Measurements from ENCODE around the gene TMEM204. TPM values are rescaled to one million over a fixed set of nuclear protein-coding genes. Genes with fewer than 3 reads are reported as not detected.
"Not testable (repeated sequence)": the region's sequence is repeated elsewhere in the genome, so short reads cannot be mapped to it uniquely, and the experiment has no call there.

TMEM204 gene
- polyA plus RNA-seq, 4 donors, result 1.6 to 23.8 (median 7.0) TPM

- no peak for DNase-seq
- no peaks in the 10 kb centered on the region for H3K4me1 ChIP-seq (ENCODE audit: control insufficient read depth in 3 of 3, insufficient read depth in 2 of 3, low read depth in 1 of 3, low read length in 2 of 3)
- no peak for FAIRE-seq
- H3K27ac ChIP-seq (ENCODE audit: low read depth in 1 of 3, low read length in 2 of 3), result no peak overlapping the region
- H3K4me3 ChIP-seq (ENCODE audit: low read depth in 1 of 3, low read length in 3 of 3), result no peak overlapping the region
- peaks cover 0 to 69% (median 0%) of the 10 kb centered on the region in 3 donors for H3K36me3 ChIP-seq (ENCODE audit: control insufficient read depth in 3 of 3, insufficient read depth in 2 of 3, low read depth in 1 of 3, low read length in 3 of 3)
- WGBS, 3 donors, result 91 to 95% (median 95%) methylated on average over 6 of the region's 6 CpGs
- no peaks in the 10 kb centered on the region for H3K9me3 ChIP-seq (ENCODE audit: control insufficient read depth in 2 of 2, insufficient read depth in 1 of 2, low read depth in 1 of 2, low read length in 1 of 2)
- H3K27me3 ChIP-seq (ENCODE audit: control insufficient read depth in 3 of 3, insufficient read depth in 3 of 3, low read length in 3 of 3), result no peaks in the 10 kb centered on the region
These were observed 56.9 kb downstream of the TMEM204 start for GRCh38 chr16:1590366-1590765.

- Histone ChIP-seq H3K27ac (ENCODE audit: low read depth in 1 of 3, low read length in 2 of 3) (no peak overlapping the region), H3K27me3 (ENCODE audit: control insufficient read depth in 3 of 3, insufficient read depth in 3 of 3, low read length in 3 of 3) (no peaks in the 10 kb centered on the region), H3K4me3 (ENCODE audit: low read depth in 1 of 3, low read length in 3 of 3) (no peak overlapping the region), H3K9me3 (ENCODE audit: control insufficient read depth in 2 of 2, insufficient read depth in 1 of 2, low read depth in 1 of 2, low read length in 1 of 2) (no peaks in the 10 kb centered on the region), H3K4me1 (ENCODE audit: control insufficient read depth in 3 of 3, insufficient read depth in 2 of 3, low read depth in 1 of 3, low read length in 2 of 3) (no peaks in the 10 kb centered on the region), H3K36me3 (ENCODE audit: control insufficient read depth in 3 of 3, insufficient read depth in 2 of 3, low read depth in 1 of 3, low read length in 3 of 3) (peaks cover 0 to 66% (median 0%) of the 10 kb centered on the region in 3 donors)
- DNase-seq, result no peak
- no peak for FAIRE-seq
- WGBS, 3 donors, result 91 to 93% (median 91%) methylated on average over 23 of the region's 23 CpGs
These were observed 57.7 kb downstream of the TMEM204 start for GRCh38 chr16:1590930-1591705.

- WGBS, 3 donors, result 86 to 90% (median 87%) methylated on average over 14 to 16 of the region's 16 CpGs
- Histone ChIP-seq H3K9me3 (ENCODE audit: control insufficient read depth in 2 of 2, insufficient read depth in 1 of 2, low read depth in 1 of 2, low read length in 1 of 2) (no peaks in the 10 kb centered on the region), H3K4me1 (ENCODE audit: control insufficient read depth in 3 of 3, insufficient read depth in 2 of 3, low read depth in 1 of 3, low read length in 2 of 3) (no peaks in the 10 kb centered on the region), H3K27ac (ENCODE audit: low read depth in 1 of 3, low read length in 2 of 3) (no peak overlapping the region), H3K4me3 (ENCODE audit: low read depth in 1 of 3, low read length in 3 of 3) (no peak overlapping the region), H3K27me3 (ENCODE audit: control insufficient read depth in 3 of 3, insufficient read depth in 3 of 3, low read length in 3 of 3) (no peaks in the 10 kb centered on the region), H3K36me3 (ENCODE audit: control insufficient read depth in 3 of 3, insufficient read depth in 2 of 3, low read depth in 1 of 3, low read length in 3 of 3) (peaks cover 0 to 66% (median 0%) of the 10 kb centered on the region in 3 donors)
- DNase-seq (no peak), FAIRE-seq (no peak)
These were observed 59.0 kb downstream of the TMEM204 start for GRCh38 chr16:1592446-1592845.

GRCh38 chr16:1595511-1595910 lies 62.0 kb downstream of the TMEM204 start:
- WGBS, 3 donors, result 80 to 93% (median 86%) methylated on average over 5 of the region's 5 CpGs

GRCh38 chr16:1596516-1596915 lies 63.0 kb downstream of the TMEM204 start:
- no peaks in the 10 kb centered on the region for H3K27me3 ChIP-seq (ENCODE audit: control insufficient read depth in 3 of 3, insufficient read depth in 3 of 3, low read length in 3 of 3)
- H3K36me3 ChIP-seq (ENCODE audit: control insufficient read depth in 3 of 3, insufficient read depth in 2 of 3, low read depth in 1 of 3, low read length in 3 of 3), result peaks cover 0 to 45% (median 0%) of the 10 kb centered on the region in 3 donors
- no peak overlapping the region for H3K27ac ChIP-seq (ENCODE audit: low read depth in 1 of 3, low read length in 2 of 3)
- FAIRE-seq (no peak), DNase-seq (no peak)
- WGBS, 3 donors, result 87 to 93% (median 90%) methylated on average over 12 of the region's 12 CpGs
- no peaks in the 10 kb centered on the region for H3K9me3 ChIP-seq (ENCODE audit: control insufficient read depth in 2 of 2, insufficient read depth in 1 of 2, low read depth in 1 of 2, low read length in 1 of 2)
- no peak overlapping the region for H3K4me3 ChIP-seq (ENCODE audit: low read depth in 1 of 3, low read length in 3 of 3)
- H3K4me1 ChIP-seq (ENCODE audit: control insufficient read depth in 3 of 3, insufficient read depth in 2 of 3, low read depth in 1 of 3, low read length in 2 of 3), result no peaks in the 10 kb centered on the region

More at GRCh38 chr16:1595511-1595910, 62.0 kb downstream of the TMEM204 start:
- DNase-seq; H3K27ac ChIP-seq (ENCODE audit: low read depth in 1 of 3, low read length in 2 of 3); H3K9me3 ChIP-seq (ENCODE audit: control insufficient read depth in 2 of 2, insufficient read depth in 1 of 2, low read depth in 1 of 2, low read length in 1 of 2); FAIRE-seq; H3K27me3 ChIP-seq (ENCODE audit: control insufficient read depth in 3 of 3, insufficient read depth in 3 of 3, low read length in 3 of 3); H3K4me1 ChIP-seq (ENCODE audit: control insufficient read depth in 3 of 3, insufficient read depth in 2 of 3, low read depth in 1 of 3, low read length in 2 of 3); H3K4me3 ChIP-seq (ENCODE audit: low read depth in 1 of 3, low read length in 3 of 3): not testable (repeated sequence)
- H3K36me3 ChIP-seq (ENCODE audit: control insufficient read depth in 3 of 3, insufficient read depth in 2 of 3, low read depth in 1 of 3, low read length in 3 of 3), result peaks cover 0 to 45% (median 0%) of the 10 kb centered on the region in 3 donors

- Histone ChIP-seq H3K27ac (ENCODE audit: low read depth in 1 of 3, low read length in 2 of 3) (no peak overlapping the region), H3K9me3 (ENCODE audit: control insufficient read depth in 2 of 2, insufficient read depth in 1 of 2, low read depth in 1 of 2, low read length in 1 of 2) (no peaks in the 10 kb centered on the region), H3K4me3 (ENCODE audit: low read depth in 1 of 3, low read length in 3 of 3) (no peak overlapping the region), H3K27me3 (ENCODE audit: control insufficient read depth in 3 of 3, insufficient read depth in 3 of 3, low read length in 3 of 3) (no peaks in the 10 kb centered on the region), H3K36me3 (ENCODE audit: control insufficient read depth in 3 of 3, insufficient read depth in 2 of 3, low read depth in 1 of 3, low read length in 3 of 3) (peaks cover 0 to 45% (median 0%) of the 10 kb centered on the region in 3 donors), H3K4me1 (ENCODE audit: control insufficient read depth in 3 of 3, insufficient read depth in 2 of 3, low read depth in 1 of 3, low read length in 2 of 3) (no peaks in the 10 kb centered on the region)
- WGBS, 3 donors, result 86 to 91% (median 89%) methylated on average over 13 of the region's 13 CpGs
- FAIRE-seq (no peak), DNase-seq (no peak)
These were observed 63.7 kb downstream of the TMEM204 start for GRCh38 chr16:1597154-1597553.

- no peak for FAIRE-seq
- peaks cover 0 to 42% (median 0%) of the 10 kb centered on the region in 3 donors for H3K36me3 ChIP-seq (ENCODE audit: control insufficient read depth in 3 of 3, insufficient read depth in 2 of 3, low read depth in 1 of 3, low read length in 3 of 3)
- WGBS, 3 donors, result 90 to 93% (median 90%) methylated on average over 7 of the region's 7 CpGs
These were observed 67.6 kb downstream of the TMEM204 start for GRCh38 chr16:1601031-1601430.

GRCh38 chr16:1601489-1601888 lies 68.0 kb downstream of the TMEM204 start:
- DNase-seq (no peak), FAIRE-seq (no peak)
- no peaks in the 10 kb centered on the region for H3K9me3 ChIP-seq (ENCODE audit: control insufficient read depth in 2 of 2, insufficient read depth in 1 of 2, low read depth in 1 of 2, low read length in 1 of 2)
- H3K27me3 ChIP-seq (ENCODE audit: control insufficient read depth in 3 of 3, insufficient read depth in 3 of 3, low read length in 3 of 3), result no peaks in the 10 kb centered on the region
- no peak overlapping the region for H3K27ac ChIP-seq (ENCODE audit: low read depth in 1 of 3, low read length in 2 of 3)
- peaks cover 0 to 42% (median 0%) of the 10 kb centered on the region in 3 donors for H3K36me3 ChIP-seq (ENCODE audit: control insufficient read depth in 3 of 3, insufficient read depth in 2 of 3, low read depth in 1 of 3, low read length in 3 of 3)
- no peak overlapping the region for H3K4me3 ChIP-seq (ENCODE audit: low read depth in 1 of 3, low read length in 3 of 3)
- H3K4me1 ChIP-seq (ENCODE audit: control insufficient read depth in 3 of 3, insufficient read depth in 2 of 3, low read depth in 1 of 3, low read length in 2 of 3), result no peaks in the 10 kb centered on the region
- whole genome bisulfite sequencing, 3 donors, result 94 to 97% (median 94%) methylated on average over 6 of the region's 6 CpGs

More at GRCh38 chr16:1601031-1601430, 67.6 kb downstream of the TMEM204 start:
- no peaks in the 10 kb centered on the region for H3K27me3 ChIP-seq (ENCODE audit: control insufficient read depth in 3 of 3, insufficient read depth in 3 of 3, low read length in 3 of 3)
- no peak for DNase-seq
- H3K4me1 ChIP-seq (ENCODE audit: control insufficient read depth in 3 of 3, insufficient read depth in 2 of 3, low read depth in 1 of 3, low read length in 2 of 3), result no peaks in the 10 kb centered on the region
- H3K4me3 ChIP-seq (ENCODE audit: low read depth in 1 of 3, low read length in 3 of 3), result no peak overlapping the region
- no peaks in the 10 kb centered on the region for H3K9me3 ChIP-seq (ENCODE audit: control insufficient read depth in 2 of 2, insufficient read depth in 1 of 2, low read depth in 1 of 2, low read length in 1 of 2)
- H3K27ac ChIP-seq (ENCODE audit: low read depth in 1 of 3, low read length in 2 of 3), result no peak overlapping the region

All from small intestine (tissue), 7 donors.